ENCODE data around the gene LVRN. TPM values are rescaled to one million over a fixed set of nuclear protein-coding genes. Genes with fewer than 3 reads are reported as not detected.

LVRN gene
- total and polyA plus RNA-seq, 7 donors, result 0.64 to 2.0 (median 0.91) TPM

GRCh38 chr5:115946655-115947054 lies 15.6 kb upstream of the LVRN start:
- no peak for TF ChIP-seq CTCF (IDR thresholded peaks at IDR 0.05)
- Histone ChIP-seq H3K36me3 (ENCODE audit: insufficient read depth in 1 of 2, low read depth in 1 of 2) (no peaks in the 10 kb centered on the region), H3K9me3 (no peaks in the 10 kb centered on the region), H3K27ac (no peak overlapping the region), H3K27me3 (ENCODE audit: insufficient read depth in 3 of 3, low read length in 2 of 3) (no peaks in the 10 kb centered on the region), H3K4me1 (no peaks in the 10 kb centered on the region), H3K4me3 (no peak overlapping the region)
- DNase-seq (no peak), ATAC-seq (no peak)
- 86 to 95% (median 90%) methylated on average over 2 of the region's 2 CpGs for WGBS, 3 donors
- intact Hi-C loops (cut with DNase I), result no loop called here

- Histone ChIP-seq H3K4me3 (no peak overlapping the region), H3K27me3 (ENCODE audit: insufficient read depth in 3 of 3, low read length in 2 of 3) (no peaks in the 10 kb centered on the region), H3K9me3 (no peaks in the 10 kb centered on the region), H3K4me1 (no peaks in the 10 kb centered on the region), H3K36me3 (ENCODE audit: insufficient read depth in 1 of 2, low read depth in 1 of 2) (no peaks in the 10 kb centered on the region), H3K27ac (no peak overlapping the region)
- DNase-seq (no peak), ATAC-seq (no peak)
- TF ChIP-seq CTCF (IDR thresholded peaks at IDR 0.05), result no peak
- intact Hi-C loops (cut with DNase I), result no loop called here
- 94 to 98% (median 96%) methylated on average over 2 of the region's 2 CpGs for WGBS, 3 donors
These were observed 15.0 kb upstream of the LVRN start for GRCh38 chr5:115947260-115947659.

GRCh38 chr5:115948091-115948534 lies 14.2 kb upstream of the LVRN start:
- no peaks in the 10 kb centered on the region for H3K4me1 ChIP-seq
- H3K4me3 ChIP-seq, result no peak overlapping the region
- no peak for TF ChIP-seq CTCF (IDR thresholded peaks at IDR 0.05)
- H3K27me3 ChIP-seq (ENCODE audit: insufficient read depth in 3 of 3, low read length in 2 of 3), result no peaks in the 10 kb centered on the region
- 21 to 38% (median 23%) methylated on average over 3 of the region's 3 CpGs for WGBS, 3 donors
- DNase-seq, result peak; percentile 19 to 51
- intact Hi-C loops (cut with DNase I), result no loop called here
- H3K9me3 ChIP-seq, result no peaks in the 10 kb centered on the region
- no peak overlapping the region for H3K27ac ChIP-seq
- no peaks in the 10 kb centered on the region for H3K36me3 ChIP-seq (ENCODE audit: insufficient read depth in 1 of 2, low read depth in 1 of 2)
- ATAC-seq, result peak; percentile 13 to 67 (median 38)

- no peak for TF ChIP-seq CTCF (IDR thresholded peaks at IDR 0.05)
- WGBS, 3 donors, result 83 to 85% (median 85%) methylated on average over 1 of the region's 1 CpG
- Histone ChIP-seq H3K9me3 (no peaks in the 10 kb centered on the region), H3K27ac (no peak overlapping the region), H3K36me3 (ENCODE audit: insufficient read depth in 1 of 2, low read depth in 1 of 2) (no peaks in the 10 kb centered on the region), H3K27me3 (ENCODE audit: insufficient read depth in 3 of 3, low read length in 2 of 3) (no peaks in the 10 kb centered on the region), H3K4me1 (no peaks in the 10 kb centered on the region), H3K4me3 (no peak overlapping the region)
- intact Hi-C loops (cut with DNase I), result no loop called here
- DNase-seq (no peak), ATAC-seq (peak in 1 of 4 donors; percentile 48)
These were observed 13.2 kb upstream of the LVRN start for GRCh38 chr5:115949096-115949495.

GRCh38 chr5:115952588-115952987 lies 9.7 kb upstream of the LVRN start:
- no peaks in the 10 kb centered on the region for H3K9me3 ChIP-seq
- no peaks in the 10 kb centered on the region for H3K4me1 ChIP-seq
- no peaks in the 10 kb centered on the region for H3K36me3 ChIP-seq (ENCODE audit: insufficient read depth in 1 of 2, low read depth in 1 of 2)
- H3K4me3 ChIP-seq, result no peak overlapping the region
- TF ChIP-seq CTCF (IDR thresholded peaks at IDR 0.05), result no peak
- H3K27ac ChIP-seq, result no peak overlapping the region
- H3K27me3 ChIP-seq (ENCODE audit: insufficient read depth in 3 of 3, low read length in 2 of 3), result peaks cover 0 to 15% (median 0%) of the 10 kb centered on the region in 3 donors
- ATAC-seq (no peak), DNase-seq (no peak)
- intact Hi-C loops (cut with DNase I), result no loop called here
- 24 to 51% (median 41%) methylated on average over 4 of the region's 4 CpGs for WGBS, 3 donors
